HG03378 (cell line): ENCODE measurements around the gene PPM1H.
"Not testable (repeated sequence)": the region's sequence is repeated elsewhere in the genome, so short reads cannot be mapped to it uniquely, and the experiment has no call there.

Experiments
- ATAC-seq: cut with Tn5 transposase; IDR thresholded peaks from one replicate; pipeline ENCODE4 v1.9.1; 2021; ENCODE audit warnings: mild to moderate bottlenecking, moderate library complexity; ENCODE audit not compliant: unreplicated experiment

Gene PPM1H

DNA sequence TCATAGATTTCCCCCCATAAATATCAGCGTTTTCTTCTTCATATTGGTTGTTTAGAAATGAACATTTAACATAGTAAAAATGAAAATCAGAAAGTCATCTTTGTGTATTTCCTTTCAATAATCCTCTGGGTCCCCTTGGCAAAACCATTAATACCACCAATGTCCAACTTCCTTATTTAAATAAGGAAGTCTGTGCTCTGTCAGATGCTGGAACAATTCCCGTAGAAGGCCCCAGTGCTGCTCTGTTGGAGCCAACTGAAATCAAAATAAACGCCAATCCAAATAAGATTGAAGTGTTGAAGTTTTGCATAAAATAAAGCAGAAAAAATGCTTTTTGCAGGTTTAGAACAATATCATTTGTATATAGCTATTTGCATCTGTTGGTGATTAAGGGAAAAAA lies 93.1 kb downstream of the PPM1H start:
- ATAC-seq = no peak

GRCh38 chr12:62840806-62841205 lies 94.1 kb downstream of the PPM1H start:
- no peak for ATAC-seq

DNA sequence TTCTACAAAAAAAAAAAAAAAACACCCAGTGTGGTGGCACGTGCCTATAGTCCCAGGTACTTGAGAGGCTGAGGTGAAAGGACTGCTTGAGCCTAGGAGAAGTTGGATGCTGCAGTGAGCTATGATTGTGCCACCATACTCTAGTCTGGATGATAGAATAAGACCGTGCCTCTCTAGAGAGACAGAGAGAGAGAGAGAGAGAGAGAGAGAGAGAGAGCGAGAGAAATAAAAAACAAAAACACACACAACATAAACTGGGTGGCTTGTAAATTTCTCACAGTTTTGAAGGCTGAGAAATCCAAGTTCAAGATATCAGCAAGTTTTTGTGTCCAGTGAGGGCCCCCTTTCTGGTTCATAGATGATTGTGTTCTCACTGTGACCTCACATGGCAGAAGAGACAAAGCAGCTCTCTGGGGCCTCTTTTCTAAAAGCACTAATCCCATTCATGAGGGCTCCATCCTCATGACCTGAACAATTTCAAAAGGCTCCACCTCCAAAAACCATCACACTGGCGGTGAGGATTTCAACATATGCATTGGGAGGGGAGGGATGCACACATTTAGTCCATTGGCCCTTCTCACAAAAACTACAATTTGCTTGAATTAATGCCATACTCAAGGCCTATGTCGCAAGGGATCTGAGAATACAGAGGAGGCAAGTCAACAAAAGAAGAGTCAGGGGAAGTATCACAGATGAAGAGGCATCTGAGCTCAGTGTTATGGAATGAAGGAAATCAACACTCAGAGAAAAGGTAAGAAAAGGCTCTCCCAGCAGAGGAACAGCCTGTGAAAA lies 94.9 kb downstream of the PPM1H start:
- ATAC-seq = no peak

DNA sequence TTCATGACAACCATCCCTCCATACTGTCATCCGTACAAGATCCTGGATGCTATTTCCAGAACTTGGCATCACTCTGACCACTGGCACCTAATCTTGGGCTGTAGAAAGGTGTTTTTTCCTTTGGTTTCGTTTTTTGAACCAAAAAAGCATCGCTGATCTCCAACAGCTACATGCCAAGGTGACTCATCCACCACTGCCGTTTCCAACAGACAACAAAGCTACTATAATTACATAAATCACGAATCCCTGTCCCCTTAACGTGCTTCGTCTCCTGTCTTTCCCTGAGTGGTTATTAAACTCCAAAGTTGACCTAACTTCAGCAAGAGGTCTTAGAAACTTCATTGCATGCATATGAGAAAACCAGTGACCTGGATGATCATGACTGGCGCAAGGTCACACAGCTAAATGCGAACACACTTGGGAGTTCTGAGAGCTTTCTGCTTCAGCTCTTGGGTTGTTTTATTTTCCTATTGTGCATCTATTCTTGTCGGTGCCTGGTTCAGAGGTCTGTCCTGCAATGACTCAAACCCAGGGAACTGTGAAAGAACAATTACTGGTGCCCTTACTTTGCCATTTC lies 99.9 kb downstream of the PPM1H start:
- ATAC-seq = peak; percentile 81

GRCh38 chr12:62834406-62834805 lies 100.5 kb downstream of the PPM1H start:
- ATAC-seq = no peak

DNA sequence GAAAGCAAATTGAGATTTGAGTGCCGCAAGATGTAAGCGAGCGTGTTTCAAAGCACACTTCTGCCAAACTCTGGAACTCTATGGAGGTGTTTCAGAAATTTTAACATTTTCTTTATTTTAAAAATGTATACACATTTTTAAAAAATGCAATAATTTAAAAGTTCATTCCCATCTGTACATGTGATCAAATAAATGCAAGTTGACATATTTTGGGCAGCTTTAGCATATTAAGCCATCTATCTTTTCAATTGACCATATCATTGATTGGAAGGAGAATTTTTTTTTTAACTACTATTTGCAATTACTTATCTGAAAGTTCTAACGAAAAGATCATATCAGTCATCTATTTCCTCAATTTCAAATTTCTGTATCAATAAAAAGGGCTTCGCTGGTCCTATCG lies 101.3 kb downstream of the PPM1H start:
- ATAC-seq = no peak

DNA sequence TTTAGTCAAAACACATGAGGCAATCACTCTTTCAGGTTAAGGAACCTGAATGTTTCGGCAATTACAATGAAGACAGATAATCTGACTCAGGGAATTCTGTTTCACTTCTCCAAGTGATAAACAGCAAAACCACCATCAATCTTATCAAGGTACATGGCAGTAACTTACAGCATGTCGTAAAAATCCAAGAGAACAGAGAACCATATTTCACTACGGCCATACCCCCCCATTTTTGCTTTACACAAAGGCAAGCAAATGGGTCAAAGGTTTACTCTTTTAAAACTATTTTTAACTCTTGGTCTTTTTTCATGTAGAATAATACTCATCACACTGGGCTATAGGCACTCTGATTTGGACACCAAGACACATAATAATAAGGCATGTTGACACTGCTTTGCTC lies 102.4 kb downstream of the PPM1H start:
- ATAC-seq = no peak

DNA sequence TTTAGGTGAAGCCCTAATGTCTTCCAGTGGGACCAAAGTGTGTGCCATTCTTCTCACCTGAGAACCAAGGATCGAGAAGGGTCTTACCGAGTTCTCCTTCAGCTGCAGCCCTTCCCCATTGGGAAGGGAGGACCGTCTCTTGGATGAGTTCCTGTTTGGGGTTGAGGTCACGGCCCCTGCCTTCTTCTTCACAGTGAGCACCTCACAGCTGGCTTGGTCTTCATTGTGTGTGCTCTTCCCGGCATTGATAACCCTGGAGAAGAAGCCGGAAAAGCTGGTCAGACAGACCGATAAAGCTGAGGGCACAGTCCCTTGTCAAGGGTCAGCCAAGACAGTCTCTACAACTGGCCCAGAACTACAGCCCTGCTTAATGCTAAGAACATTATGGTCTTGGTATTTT lies 102.9 kb downstream of the PPM1H start:
- no peak for ATAC-seq

- no peak for ATAC-seq
Observed at GRCh38 chr12:62827855-62828254, 107.1 kb downstream of the PPM1H start.

GRCh38 chr12:62827042-62827441 lies 107.9 kb downstream of the PPM1H start:
- ATAC-seq = no peak

GRCh38 chr12:62817556-62818271 lies 117.2 kb downstream of the PPM1H start:
- no peak for ATAC-seq

- ATAC-seq = no peak
Observed at GRCh38 chr12:62814243-62814642, 120.7 kb downstream of the PPM1H start.

DNA sequence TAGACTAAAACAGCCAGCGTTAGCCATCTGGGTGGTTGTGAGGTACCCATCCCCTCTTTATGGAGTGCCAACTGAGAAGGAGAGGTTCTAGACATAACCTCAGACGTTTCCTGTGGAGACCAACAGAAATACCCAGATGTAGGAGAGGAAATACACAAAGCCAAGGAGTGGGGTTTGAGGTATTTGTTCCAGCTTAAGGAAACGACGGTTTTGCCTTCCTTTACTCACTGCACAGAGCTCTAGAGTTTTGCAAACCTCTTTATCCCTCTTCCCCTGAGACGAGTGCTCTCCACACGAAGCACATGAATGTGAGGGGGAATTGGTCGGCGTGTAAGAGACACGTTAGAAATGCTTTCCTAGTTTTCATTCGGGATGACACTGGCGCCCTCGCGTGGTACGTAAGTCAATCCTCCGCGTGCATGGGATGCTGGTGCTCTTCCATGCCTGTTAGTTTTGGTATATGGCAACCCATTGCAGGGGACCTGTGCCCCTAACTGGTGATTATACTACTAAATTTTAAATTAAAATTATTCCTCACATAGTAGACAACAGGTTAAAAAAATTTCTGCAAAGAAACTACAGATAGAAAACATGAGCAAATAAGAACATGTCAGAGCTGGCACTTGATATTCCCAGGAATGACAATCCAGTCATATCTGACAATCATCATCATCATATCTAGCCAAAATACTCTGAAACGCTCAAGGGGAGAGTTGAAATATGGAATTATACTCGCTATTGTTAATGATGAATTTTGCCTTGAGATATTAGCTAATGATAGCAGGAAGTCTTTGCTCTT lies 121.7 kb downstream of the PPM1H start:
- peak; percentile 57 for ATAC-seq

DNA sequence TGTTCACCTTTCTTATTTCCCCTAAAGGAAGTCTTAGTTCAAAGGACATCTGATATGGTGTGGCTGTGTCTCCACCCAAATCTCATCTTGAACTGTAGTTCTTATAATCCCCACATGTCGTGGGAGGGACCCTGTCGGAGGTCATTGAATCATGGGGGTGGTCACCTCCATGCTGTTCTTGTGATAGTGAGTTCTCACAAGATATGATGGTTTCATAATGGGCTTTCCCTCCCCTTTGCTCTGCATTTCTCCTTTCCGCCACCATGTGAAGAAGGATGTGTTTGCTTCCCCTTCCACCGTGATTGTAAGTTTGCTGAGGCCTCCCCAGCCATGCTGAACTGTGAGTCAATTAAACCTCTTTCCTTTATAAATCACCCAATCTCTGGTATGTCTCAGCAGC lies 123.5 kb downstream of the PPM1H start:
- ATAC-seq = not testable (repeated sequence)

- ATAC-seq = peak; percentile 75
Observed at GRCh38 chr12:62808166-62808879, 126.6 kb downstream of the PPM1H start.

GRCh38 chr12:62806893-62807292 lies 128.1 kb downstream of the PPM1H start:
- no peak for ATAC-seq

DNA sequence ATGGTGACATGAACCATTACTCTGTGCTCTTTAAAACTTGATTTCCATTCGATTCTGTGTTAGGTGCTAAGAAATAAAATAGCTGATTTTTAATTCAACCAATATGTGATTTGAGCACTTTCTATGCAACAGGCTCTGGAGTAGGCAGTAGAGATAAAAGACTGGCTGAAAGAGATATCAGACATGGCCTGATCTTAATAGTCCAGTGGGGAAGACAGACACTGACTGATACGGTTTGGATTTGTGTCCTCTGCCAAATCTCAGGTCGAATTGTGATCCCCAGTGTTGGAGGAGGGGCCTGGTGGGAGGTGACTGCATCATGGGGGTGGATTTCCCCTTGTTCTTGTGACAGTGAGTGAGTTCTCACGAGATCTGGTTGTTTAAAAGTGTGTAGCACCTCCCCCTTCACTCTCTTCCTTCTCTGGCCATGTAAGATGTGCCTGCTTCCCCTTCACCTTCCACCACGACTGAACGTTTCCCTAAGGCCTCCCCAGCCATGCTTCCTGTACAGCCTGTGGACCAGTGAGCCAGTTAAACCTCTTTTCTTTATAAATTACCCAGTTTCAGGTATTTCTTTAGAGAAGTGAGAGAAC lies 128.6 kb downstream of the PPM1H start:
- ATAC-seq = no peak

DNA sequence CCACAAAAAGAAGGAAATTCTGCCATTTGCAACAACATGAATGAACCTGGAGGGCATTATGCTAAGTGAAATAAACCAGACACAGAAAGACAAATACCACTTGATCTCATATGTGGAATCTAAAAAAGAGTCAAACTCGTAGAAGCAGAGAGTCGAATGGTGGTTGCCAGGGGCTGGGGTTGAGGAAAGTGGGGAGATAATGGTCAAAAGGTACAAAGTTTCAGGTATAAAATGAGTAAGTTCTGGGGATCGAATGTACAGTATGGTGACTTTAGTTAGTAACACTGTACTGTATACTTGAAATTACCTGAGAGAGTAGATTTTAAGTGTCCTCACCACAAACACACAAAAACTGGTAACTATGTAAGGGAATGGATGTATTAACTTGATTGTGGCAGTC lies 129.4 kb downstream of the PPM1H start:
- no peak for ATAC-seq

DNA sequence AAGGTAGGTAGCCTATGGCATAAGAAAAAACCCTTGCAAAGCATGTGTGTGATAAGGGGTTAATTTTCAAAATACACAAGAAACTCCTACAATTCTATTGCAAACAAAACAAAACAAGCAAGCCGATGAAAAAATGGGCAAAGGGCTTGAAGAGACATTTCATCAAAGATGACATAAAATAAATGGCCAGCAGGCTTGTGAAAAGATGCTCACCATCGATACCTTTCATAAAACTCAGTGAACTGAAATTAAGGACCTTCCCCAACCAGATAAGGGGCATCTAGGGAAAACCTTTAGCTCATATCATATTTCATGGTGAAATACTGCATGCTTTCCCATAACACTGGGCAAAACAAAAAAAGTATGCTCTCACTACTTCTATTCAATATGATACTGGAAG lies 131.2 kb downstream of the PPM1H start:
- no peak for ATAC-seq

GRCh38 chr12:62802984-62803383 lies 132.0 kb downstream of the PPM1H start:
- ATAC-seq = no peak
